Amniotic epithelial cell (primary cell): ENCODE results near the gene DIDO1.
A peak's percentile ranks its signal among the peaks of the same experiment; 100 is the strongest.

ENCODE experiments used
- DNase-seq: peaks from one replicate; pipeline ENCODE4 v3.0.0-alpha.2; 2010; ENCODE audit warnings: low read depth

Gene DIDO1

DNA sequence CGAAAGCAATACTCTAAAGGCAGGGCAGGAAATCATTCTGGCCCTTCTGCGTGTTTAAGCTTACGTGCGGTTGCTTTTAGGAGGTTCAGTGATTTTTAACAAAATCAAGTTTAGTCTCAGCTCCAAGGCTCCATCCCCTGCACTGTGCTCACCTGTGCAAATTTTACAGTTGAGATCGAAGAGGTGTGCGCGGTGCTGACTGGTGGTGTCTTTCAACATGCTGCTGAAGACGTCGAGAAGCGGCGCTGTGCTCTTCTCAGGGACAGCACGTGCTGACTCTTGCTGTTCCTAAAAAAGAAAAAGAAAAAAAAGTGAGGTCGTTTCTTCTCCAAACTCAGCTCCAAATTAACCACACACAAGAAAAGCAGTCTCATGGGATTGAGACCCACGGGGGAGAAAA, 32.0 kb downstream of the DIDO1 start:
- no peak for DNase-seq

DNA sequence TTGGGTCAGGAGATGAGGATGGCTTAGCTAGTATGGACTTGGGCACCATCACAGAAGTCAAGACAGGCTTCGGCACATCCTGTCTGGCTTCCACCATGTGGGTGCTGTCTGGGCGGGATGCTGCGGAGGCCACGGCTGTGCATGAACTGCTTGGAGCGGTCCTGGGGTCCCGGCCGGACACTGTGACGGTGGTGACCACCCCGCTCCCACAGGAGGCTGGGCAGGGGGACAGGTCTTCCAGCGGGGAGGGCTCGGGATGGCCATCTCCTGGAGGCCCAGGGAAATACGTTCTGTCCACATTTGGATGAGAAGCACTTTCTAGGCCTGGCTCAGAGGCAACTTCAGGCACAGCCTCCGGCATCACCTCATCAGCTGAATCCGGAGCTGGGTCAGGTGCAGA, 32.6 kb downstream of the DIDO1 start:
- no peak for DNase-seq

DNA sequence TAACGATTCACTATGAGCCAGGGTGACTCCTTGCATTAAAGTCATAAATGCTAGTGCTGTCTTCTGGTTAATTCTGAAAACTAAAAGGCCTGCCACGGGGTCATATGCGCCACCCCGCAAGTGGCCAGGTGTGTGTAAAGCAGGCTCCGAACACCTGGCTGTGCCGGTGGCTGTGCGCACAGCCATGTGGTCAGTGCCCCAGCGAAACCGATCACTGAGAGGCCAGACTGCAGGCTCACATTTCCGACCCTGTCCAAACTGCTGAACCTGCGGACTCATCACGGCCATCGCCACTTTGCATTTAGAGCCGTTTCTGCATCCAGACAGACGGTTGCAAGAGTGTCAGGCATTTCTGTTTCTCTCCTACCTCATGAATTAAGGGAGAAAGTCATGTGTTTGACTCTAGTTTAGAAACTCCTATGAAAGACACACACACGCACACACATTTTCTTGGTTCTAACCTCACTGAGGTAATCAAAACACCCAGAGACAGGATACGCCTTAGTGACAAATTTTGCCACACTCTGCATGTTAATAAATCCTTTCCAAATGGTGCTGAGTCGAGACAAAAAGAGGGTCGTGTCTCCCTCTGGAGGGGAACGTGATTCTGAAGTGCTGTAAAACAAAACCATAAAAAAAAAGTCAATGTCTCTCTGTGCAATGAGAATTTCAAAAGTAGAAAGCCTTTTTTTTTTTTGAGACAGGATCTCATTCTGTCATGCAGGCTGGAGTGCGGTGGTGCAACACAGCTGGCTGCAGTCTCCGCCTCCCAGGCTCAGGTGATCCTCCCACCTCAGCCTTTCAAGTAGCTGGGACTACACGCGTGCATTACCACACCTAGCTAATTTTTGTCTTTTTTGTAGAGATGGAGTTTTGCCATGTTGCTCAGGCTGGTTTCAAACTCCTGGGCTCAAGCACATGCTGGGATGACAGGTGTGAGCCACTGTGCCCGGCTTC, 33.7 kb downstream of the DIDO1 start:
- no peak for DNase-seq

DNA sequence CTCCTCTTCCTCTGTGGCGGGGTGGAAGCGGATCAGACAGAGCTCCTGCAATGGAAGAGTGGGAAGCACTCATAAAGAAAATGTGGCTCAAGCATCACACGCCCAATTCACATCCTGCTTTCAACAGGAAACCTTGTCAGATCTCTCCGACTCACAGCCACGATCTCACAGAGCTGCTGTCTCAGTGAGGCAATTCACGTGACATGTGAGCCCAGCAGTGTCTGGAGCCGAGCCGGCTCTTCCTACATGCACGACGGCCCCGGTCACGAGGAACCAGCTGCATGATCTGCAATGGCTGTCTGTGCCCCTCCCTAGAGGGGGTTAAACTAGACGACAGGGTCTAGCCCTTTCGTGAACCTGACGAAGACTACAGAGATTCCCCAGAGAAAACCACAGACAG, 35.2 kb downstream of the DIDO1 start:
- no peak for DNase-seq

DNA sequence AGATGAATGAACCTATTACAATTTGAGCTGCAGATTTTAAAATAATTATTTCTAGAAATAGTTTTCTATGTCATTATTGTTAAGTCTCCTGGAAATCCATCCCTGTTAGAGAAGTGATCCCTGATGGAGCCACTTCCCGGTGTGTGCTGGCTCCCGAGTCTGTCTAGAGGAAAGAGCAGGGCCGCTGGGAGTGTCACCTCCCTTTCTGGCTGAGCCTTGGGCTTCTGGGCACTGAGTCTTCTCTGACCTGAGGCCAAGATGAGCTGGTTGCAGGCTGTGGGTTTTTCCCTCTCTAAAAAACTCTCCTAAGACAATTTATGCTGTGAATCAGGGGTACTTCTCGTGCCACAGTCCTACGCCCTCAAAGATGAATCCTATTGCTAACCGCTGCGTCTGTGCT, 35.9 kb downstream of the DIDO1 start:
- no peak for DNase-seq

DNA sequence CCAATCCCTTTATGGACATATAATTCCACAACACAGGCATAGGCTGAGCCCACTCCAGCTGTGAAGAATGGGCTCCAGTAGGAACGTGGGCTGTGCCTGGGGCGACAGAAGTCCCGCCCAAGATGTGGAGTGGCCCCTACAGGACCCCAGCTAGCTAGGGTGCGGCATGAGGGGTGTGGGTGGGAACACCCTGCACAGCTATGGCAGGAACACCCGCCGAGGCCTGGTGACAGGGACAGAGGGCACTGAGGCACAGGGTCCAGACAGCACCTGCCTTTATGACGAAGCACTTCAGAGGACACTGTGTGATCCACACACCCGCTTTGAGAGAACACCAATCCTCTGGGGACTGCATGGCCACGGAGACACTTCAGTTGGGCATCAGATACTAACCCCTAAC, 36.4 kb downstream of the DIDO1 start:
- DNase-seq, result no peak

DNA sequence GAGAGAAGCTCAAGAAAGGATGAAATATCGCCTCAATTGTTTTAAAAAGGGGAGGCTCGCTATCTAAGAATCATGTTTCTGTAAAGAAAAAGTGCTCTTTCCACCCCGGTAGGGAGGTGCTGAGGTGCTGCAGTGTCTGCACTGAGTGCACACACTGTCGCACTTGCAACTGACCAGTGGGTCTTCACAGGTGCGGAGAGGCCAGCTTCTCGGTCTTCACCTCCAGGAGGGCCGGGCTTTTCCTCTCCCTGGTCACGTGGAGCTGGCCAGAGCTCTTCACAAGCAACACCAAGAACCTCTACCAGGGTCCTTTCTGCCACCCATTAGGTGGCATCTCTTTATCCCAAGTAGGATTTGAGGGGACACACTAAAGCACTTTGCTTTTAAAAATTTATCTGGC, 36.9 kb downstream of the DIDO1 start:
- no peak for DNase-seq

DNA sequence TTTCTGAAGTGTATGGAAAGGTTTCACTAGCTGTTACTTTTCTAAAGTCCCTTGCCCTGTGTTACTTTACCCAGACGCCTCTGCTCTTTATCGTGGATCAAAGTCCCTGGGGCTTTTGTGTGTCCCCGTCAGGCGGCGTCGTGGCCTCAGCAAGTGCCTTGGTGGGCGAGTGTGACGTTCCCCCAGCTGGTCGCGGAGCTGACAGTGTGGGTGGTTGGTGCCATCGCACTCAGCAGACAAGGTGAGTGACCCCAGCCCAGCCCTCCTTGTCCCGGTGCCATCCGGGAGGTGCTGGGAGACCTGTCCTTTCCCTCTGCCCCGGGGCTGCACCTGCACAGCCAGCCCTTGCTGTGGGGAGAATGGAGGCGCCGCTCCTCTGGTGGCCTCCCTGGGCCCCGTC, 37.4 kb downstream of the DIDO1 start:
- no peak for DNase-seq

DNA sequence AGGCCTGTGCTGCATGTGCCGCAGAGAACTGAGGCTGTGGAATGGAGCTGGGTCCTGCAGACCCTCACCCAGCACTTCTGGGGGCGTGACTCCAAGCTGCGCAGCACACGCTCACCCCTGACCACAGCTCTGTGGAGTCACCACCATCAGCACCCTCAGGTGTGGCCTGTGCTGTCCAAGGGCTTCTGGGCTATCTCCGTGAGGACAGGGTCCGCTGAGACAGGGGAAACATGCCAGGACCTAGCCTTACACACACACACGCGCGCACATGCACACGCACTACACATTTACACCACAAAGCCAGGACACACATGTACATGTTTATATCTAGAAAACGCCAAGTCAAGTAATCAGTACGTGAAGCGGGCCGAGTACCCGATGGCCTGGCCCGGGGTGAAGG, 37.9 kb downstream of the DIDO1 start:
- no peak for DNase-seq

DNA sequence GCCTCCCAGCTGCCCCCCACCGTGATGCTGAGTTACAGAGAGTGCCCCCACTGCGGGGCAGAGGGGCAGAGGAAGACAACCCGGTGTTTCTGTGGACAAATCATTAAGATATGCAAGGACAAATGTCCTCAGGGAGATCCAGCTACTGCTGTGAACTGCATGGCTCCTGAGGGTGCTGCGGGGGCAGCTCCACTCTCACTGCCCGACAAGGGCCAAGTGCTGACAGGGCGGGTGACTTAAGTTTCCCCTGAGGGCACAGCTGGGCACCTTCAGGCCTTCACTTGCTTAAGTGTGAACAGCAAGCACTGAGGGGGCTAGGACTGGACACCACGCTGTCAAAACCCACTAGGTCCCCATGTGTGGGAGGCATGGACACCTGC, 38.5 kb downstream of the DIDO1 start:
- no peak for DNase-seq

DNA sequence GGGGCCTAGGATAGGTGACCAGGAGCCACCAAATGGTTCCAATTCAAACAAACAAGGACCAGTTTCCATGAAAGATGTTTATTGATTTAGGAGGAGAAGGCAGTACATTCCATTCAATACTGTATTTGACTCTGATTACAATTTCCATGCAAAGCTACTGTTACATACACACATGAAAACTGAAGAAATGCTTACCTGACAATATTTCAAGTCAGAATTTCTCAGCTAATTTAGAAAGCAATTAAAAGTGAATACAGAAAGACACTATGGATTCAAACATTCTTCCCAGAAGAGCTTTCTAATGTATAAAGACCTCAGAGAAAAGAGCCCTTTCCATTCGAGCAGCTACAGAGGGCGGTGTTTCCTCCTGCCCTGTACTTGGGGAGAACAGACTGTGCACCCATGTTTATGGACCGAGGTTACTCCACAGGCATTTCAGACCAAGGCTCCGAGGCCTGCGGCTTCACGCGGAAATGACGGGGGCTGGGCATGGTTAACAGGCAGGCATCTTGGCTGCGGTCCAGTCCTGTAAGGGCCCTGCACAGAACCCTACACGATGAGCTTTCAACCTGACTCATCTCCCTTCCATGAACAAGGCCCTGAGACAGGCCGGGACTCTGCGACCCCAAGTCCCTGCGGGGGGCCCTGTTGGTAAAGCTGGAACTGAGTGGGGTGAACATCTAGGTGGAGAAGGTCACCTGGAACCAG, 39.0 kb downstream of the DIDO1 start:
- peak; percentile 98 for DNase-seq

DNA sequence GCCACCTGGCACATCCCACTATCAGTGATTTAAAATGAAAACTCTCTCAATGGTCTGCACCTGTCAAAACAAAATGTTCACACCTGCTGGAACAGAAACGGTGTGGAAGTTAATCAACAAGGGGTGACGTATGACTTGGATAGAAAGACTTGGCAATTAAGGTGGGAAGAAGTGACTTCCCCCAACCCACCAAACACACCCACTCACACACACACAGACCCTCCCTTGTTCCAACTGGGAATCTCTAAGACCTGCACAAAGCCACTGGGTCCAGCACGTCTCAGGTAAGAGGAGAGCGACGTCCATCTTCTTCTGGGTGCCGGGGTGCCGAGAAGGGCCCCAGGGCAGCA, 39.6 kb downstream of the DIDO1 start:
- DNase-seq, result no peak

DNA sequence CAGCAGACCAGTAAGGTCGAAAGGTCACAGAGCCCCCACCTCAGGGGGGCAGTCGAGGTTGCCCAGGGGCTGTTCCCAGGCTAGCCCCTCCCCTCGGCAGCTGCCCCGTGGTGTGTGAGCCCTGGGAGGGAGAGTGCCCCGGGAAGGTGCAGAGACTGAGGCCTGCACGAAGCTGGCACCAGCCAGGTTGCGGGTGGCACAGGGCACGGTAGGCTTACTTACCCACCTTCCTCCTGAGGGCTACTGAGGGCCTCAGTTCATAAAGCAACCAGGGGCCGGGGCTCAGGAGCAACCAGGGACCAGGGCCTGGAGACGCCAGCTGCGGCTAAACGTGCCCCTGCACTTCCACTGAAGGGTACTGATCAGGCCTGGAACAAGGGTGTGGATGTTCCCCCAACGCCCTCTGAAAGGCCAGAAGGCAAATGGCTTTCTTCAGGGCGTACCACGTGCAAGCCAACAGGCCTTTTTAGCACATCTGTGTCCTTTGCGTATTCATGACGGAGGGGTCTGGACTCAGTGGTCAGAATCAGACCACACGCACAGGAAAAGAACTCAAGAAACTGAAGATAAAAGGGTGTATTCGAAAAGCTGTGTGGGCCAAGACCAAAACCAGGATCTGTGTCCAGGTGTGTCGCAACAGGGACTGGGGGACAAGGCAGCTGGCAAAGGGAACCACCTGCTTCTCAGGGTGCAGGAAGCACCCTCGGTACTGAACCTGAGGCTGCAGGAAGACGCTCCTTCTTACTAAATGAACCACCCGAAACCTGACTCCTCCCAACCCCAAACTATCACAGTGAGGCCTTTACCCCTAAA, 40.2 kb downstream of the DIDO1 start:
- DNase-seq, result no peak

DNA sequence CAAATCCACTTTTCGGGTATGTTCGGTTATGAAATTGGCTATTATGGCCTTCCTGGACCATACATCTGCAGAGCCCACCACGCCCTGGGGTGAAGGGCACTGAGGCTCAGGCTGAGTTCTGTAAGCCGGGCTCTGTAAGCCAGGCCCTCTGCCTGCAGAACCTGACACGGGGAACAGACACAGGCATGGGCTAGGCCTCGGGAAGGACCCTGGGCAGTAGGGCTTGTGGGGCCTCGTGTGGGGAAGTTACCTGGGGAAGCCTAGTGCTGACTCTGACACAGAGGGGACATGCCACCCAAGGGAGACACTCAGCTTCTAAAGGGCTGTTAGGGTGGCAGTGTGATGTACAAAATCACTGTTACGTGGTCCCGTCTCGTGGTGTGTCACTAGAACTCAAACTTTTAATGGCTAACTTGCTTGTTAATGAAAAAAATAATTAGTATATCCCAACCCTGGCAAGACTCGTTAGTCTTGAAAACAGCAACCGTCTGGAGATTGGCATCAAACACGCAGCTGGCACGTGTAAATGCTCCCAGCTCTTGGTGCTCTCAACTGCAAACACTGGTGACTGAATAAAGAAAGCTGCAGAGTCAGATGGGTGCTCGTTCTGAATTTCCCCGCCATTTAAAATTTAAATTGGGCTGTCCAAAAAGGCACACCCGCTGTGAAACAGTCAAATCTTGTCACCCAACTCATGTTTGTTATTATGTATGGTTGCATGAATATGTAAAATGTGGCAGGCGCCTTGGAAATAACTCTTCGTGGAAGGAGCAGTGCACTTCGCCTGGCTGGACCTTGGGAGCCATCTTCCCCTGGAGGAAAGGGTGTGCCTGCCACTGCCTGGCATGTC, 41.0 kb downstream of the DIDO1 start:
- DNase-seq, result no peak

DNA sequence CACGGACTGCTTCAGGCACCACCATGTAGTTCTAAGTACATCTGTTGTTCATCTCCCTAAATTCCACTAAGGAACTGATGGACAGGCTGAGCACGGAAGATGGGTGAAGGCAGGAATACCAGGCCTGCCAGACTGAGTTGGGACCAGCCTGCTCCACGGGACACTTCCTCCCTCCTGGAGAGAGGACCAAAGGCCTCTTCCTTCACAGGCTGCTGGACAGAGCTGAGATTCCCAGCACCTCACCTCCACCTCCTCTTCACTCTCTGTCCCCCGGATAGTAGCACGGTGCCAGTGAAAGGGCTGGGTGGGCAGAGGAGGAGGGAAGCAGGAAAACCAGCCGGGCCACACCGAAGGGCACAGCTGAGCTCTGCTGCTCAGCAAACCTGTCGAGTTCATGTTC, 41.7 kb downstream of the DIDO1 start:
- no peak for DNase-seq

DNA sequence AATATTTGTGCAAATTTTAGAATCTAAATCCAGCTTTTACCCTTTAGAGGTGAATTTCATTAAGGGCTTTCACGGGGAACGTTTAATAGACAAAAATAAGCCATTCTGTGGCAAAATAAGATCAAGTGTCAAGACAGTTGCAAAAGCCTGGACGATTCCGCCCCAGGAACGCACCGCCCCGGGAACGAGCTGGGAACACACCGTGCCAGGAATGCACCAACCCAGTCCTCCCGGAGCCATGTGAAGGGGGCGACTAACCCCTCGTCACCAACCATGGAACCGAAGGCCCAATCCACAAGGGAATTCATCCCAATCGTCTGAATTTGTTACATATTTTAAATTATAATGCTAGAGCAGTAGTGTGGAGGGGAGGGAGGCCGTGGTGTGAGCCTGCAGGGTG, 43.9 kb downstream of the DIDO1 start:
- no peak for DNase-seq

DNA sequence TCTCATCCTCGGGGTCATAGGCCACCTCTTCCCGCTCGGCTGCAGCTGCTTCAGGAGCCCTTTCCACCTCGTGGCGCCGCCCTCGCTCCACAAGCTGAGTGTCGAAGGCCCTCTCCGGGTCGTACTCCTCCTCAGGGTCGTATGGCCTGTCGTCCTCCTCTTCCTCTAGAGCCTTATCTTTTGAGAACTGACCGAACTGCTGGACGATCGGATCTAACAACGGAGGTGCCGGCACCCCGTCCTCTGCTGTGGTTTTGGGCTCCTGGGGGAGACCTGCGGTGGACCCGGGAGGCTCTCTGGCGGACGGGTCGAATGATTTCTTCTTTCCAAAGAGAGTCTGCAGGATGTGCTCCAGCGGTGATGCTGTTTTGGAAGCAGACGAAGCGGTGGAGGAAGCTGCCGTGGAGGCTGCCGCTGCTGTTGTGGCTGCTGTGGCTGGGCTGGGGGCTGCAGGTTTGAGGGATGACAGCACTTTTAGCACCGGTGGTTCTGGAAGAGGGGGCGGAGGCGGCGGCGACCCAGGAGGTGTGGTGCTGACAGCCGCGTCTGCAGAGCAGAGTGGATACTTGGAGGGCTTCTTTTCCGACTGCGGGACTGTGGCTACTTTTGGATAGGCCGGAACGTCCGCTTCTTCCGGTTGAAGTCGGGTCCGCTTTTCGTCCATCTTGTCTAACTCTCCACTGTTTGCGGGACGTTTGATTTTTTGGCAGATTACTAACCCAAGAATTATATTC, 44.5 kb downstream of the DIDO1 start:
- DNase-seq, result no peak

DNA sequence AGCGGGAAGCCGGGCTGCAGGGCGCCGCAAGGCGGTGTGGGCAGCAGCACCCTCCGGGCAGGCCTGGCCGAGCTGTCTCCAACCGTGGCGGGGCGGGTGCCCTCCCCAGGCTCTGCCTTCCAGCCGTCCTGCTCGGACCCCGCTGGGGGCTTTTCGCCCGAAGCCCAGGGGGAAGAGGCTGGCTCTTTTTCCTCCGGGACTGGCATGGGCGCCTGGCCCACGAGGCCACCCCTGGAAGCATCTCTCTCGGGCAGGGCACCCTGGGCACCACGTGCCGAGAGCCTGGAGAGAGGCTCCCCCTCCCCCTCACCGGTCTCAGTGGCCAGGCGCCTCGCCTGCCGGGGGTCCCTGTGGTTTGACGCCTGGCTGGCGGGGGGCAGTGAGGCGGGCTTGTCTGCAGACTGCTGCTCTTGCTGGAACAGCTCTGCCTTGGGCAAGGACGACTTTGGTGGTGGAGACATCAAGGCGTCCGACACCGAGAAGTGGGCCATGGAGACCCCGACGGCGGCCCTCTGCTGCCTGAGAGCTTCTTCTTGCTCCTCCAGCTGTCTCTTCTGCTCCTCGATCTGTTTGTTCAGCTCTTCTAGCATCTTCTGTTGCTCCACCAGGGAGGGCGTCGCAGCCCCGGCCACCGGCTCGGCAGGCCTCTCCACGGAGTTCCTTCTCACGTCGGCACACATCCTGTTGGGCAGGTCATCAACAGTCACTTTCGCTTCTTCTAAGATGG, 45.2 kb downstream of the DIDO1 start:
- no peak for DNase-seq

DNA sequence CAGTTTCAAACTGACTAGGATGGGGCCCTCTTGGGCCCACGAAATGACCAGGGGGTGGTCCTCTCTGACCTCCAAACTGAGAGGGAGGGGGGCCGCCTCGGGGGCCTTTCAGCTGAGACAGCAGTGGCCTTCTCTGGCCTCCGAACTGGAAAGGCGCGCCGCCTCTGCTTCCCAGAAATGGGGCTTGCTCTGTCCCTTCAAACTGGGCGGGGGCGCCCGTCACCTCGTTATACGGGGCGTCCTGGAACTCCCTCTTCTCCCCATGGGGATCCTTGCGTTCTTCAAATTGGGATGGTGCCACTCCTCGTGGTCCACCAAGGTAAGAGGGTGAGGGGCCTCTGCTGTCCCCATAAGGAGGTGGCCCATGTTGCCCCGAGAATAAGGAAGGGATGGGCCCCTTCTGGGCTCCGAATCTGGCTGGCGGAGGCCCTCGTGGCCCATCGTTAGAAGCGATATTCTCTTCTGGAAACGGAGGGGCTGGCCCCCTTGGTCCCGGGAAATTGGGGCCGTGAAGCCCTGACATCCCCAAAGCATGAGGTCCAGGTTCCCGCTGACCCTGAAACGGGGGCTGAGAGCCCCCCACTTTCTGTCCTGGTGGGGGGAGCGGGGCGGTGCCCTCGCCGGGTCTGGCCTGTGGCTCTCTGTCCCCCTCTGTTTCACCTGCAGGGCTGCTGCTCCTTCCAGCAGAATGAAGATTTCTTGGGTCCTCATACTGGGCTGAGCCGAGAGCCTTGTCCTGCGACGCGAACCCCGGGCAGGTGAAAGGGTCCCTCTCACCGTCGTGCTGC, 46.0 kb downstream of the DIDO1 start:
- no peak for DNase-seq
